HepG2 (cell line): Measurements from ENCODE around the gene PLEKHG4B. TPM values are rescaled to one million over a fixed set of nuclear protein-coding genes. Genes with fewer than 3 reads are reported as not detected.
"Not testable (repeated sequence)": the region's sequence is repeated elsewhere in the genome, so short reads cannot be mapped to it uniquely, and the experiment has no call there.

ENCODE experiments used
- ATAC-seq: fragments of 200-7000 bp; cut with Tn5 transposase; 3 replicates; pipeline ENCODE4 v1.9.1; 2020; ENCODE audit warnings: mild to moderate bottlenecking, moderate library complexity
- BruUV-seq: library from RNA; stranded (reverse); fragments of 400-500 nt; replicated peaks from 2 replicates; lab custom pipeline; 2021; lab: Mats Ljungman, UMichigan
- CTCF ChIA-PET: fragments of 300-600 bp; formaldehyde crosslinking; extraction: SDS; loops from one replicate; lab custom pipeline; 2021; ENCODE audit warnings: low total read pairs, inconsistent platforms, low intra/inter-chr PET ratio; lab: Yijun Ruan, JAX
- POLR2A ChIA-PET: fragments of 350-600 bp; sonication (Branson Sonifier 250); formaldehyde crosslinking; loops from one replicate; lab custom pipeline; 2020; ENCODE audit warnings: antibody characterized with exemption, inconsistent platforms; lab: Yijun Ruan, JAX
- DNase-seq: peaks from one replicate; pipeline ENCODE4 v3.0.0-alpha.2; 2015; ENCODE audit warnings: low spot score
- FAIRE-seq: peaks from 3 replicates; lab custom pipeline; 2011; peaks lifted over from hg19 to GRCh38; lab: Jason Lieb, UNC
- H2AFZ ChIP-seq: one replicate; pipeline ENCODE4 v1.6.1; 2011; ENCODE audit warnings: low read length, inconsistent platforms
- H3K27ac ChIP-seq: fragments of 300-600 bp; 3 replicates; pipeline ENCODE4 v1.8.0; 2011; ENCODE audit warnings: mixed run types, mild to moderate bottlenecking, mixed read lengths, low read length, inconsistent platforms; ENCODE audit not compliant: insufficient read depth; ENCODE audit errors: extremely low read length
- H3K27me3 ChIP-seq, 2 experiments: fragments of 200-600 bp in 1 of 2; 2 replicates in 1 of 2; 3 replicates in 1 of 2; pipeline versions ENCODE4 v1.6.0 to v1.8.0; 2011; ENCODE audit warnings: low read length in 2 of 2, mild to moderate bottlenecking in 2 of 2, moderate library complexity in 2 of 2, inconsistent platforms in 1 of 2; ENCODE audit not compliant: insufficient read depth in 2 of 2, control insufficient read depth in 1 of 2
- H3K36me3 ChIP-seq, 2 experiments: fragments of 200-600 bp in 1 of 2; replicated peaks in 1 of 2; 2 replicates in 1 of 2; 3 replicates in 1 of 2; pipeline versions ENCODE4 v1.5.1 to v1.8.0; 2011; ENCODE audit warnings: low read length in 2 of 2, inconsistent platforms in 1 of 2; ENCODE audit not compliant: insufficient read depth in 2 of 2, control insufficient read depth in 1 of 2
- H3K4me1 ChIP-seq: 2 replicates; pipeline ENCODE4 v1.5.1; 2012; ENCODE audit warnings: low read length, inconsistent platforms; ENCODE audit not compliant: insufficient read depth
- H3K4me2 ChIP-seq: 2 replicates; pipeline ENCODE4 v1.6.0; 2011; ENCODE audit warnings: low read depth, low read length, inconsistent platforms
- H3K4me3 ChIP-seq, 3 experiments: fragments of 200-600 bp in 1 of 3; sonication (generic), shearing (Covaris generic) in 1 of 3; replicated peaks in 1 of 3; 2 replicates each; pipeline ENCODE4 v1.5.1; 2011 to 2016; ENCODE audit warnings: low read length in 3 of 3, inconsistent platforms in 2 of 3, low read depth in 2 of 3, mild to moderate bottlenecking in 2 of 3, control low read depth in 1 of 3, mixed read lengths in 1 of 3; ENCODE audit not compliant: insufficient read depth in 1 of 3
- H3K79me2 ChIP-seq: one replicate; pipeline ENCODE4 v1.6.1; 2011; ENCODE audit warnings: low read length, inconsistent platforms; ENCODE audit not compliant: insufficient read depth
- H3K9ac ChIP-seq: 2 replicates; pipeline ENCODE4 v1.6.0; 2011; ENCODE audit warnings: mild to moderate bottlenecking, low read depth, low read length, inconsistent platforms; ENCODE audit not compliant: insufficient read depth
- H3K9me3 ChIP-seq: 2 replicates; pipeline ENCODE4 v1.5.1; 2012; ENCODE audit warnings: mild to moderate bottlenecking, low read length
- H4K20me1 ChIP-seq: 2 replicates; pipeline ENCODE4 v1.6.0; 2011; ENCODE audit warnings: inconsistent platforms, mild to moderate bottlenecking, low read length, moderate library complexity; ENCODE audit not compliant: insufficient read depth
- EEA1 ChIP-seq: sonication (generic); formaldehyde crosslinking; IDR thresholded peaks from 2 replicates; pipeline ENCODE4 v1.5.1; 2020; ENCODE audit warnings: mild to moderate bottlenecking, missing genetic modification reagents, borderline replicate concordance
- GLI4 ChIP-seq: sonication (generic); formaldehyde crosslinking; IDR thresholded peaks from 2 replicates; pipeline ENCODE4 v1.5.1; 2020; ENCODE audit warnings: missing genetic modification reagents, mild to moderate bottlenecking, moderate library complexity, borderline replicate concordance
- IRF2 ChIP-seq: IDR thresholded peaks from 2 replicates; pipeline ENCODE4 v1.6.1; 2018; ENCODE audit warnings: missing genetic modification reagents, missing compliant biosample characterization
- NFE2L2 ChIP-seq: fragments of 150-350 bp; IDR thresholded peaks from 2 replicates; pipeline ENCODE4 v1.6.1; 2014; ENCODE audit warnings: low read length
- POLR2AphosphoS5 ChIP-seq: IDR thresholded peaks from 2 replicates; pipeline ENCODE4 v1.6.1; 2012; ENCODE audit warnings: low read depth, low read length
- RBAK ChIP-seq: sonication (generic); formaldehyde crosslinking; IDR thresholded peaks from 2 replicates; pipeline ENCODE4 v1.5.1; 2020; ENCODE audit warnings: mild to moderate bottlenecking, missing genetic modification reagents
- ZNF12 ChIP-seq: sonication (generic); formaldehyde crosslinking; IDR thresholded peaks from 2 replicates; pipeline ENCODE4 v1.5.0; 2020; ENCODE audit warnings: missing genetic modification reagents
- ZNF768 ChIP-seq: sonication (generic); formaldehyde crosslinking; IDR thresholded peaks from 2 replicates; pipeline ENCODE4 v1.4.0; 2020; ENCODE audit warnings: missing genetic modification reagents
- ZNF776 ChIP-seq: sonication (generic); formaldehyde crosslinking; IDR thresholded peaks from 2 replicates; pipeline ENCODE4 v1.4.0; 2020; ENCODE audit warnings: mild to moderate bottlenecking, missing genetic modification reagents
- ZNF839 ChIP-seq: sonication (generic); formaldehyde crosslinking; IDR thresholded peaks from 2 replicates; pipeline ENCODE4 v1.4.0; 2020; ENCODE audit warnings: missing genetic modification reagents, mild to moderate bottlenecking, borderline replicate concordance
- WGBS: methylation state at CpG from one replicate; pipeline ENCODE4 v1.1.6; 2017; ENCODE audit warnings: low lambda C conversion rate; 5-methylcytosine and 5-hydroxymethylcytosine counted together
- in situ Hi-C: cut with HindIII; loops from 2 replicates; pipeline ENCODE4 v1.10.0; 2017; ENCODE audit warnings: low pct_unique_long_range_greater_than_20kb; ENCODE audit not compliant: extremely low pct_ligation_motif_present
- intact Hi-C: fragments of 100-400 bp; cut with micrococcal nuclease; formaldehyde crosslinking; loops from one replicate; pipeline ENCODE4 v1.10.0; 2022; ENCODE audit not compliant: unreplicated experiment
- polyA plus RNA-seq, 8 experiments: library from polyadenylated mRNA; depleted of rRNA in 3 of 8; stranded (reverse) in 7 of 8; unstranded in 1 of 8; fragments of >200 nt; fragmentation: Illumina TruSeq in 4 of 8; extraction: Trizol in 4 of 8; gene quantifications; 2 replicates each; pipeline versions ENCODE4 v1.2.1 to v1.2.3, GENCODE V29; 2011 to 2016; ENCODE audit warnings: low read depth in 4 of 8, missing spikeins in 1 of 8, mixed read lengths in 1 of 8; ENCODE audit not compliant: insufficient read depth in 1 of 8
- total RNA-seq, 5 experiments: library from RNA; depleted of rRNA; stranded (reverse); fragments of >200 nt; fragmentation: Illumina TruSeq; extraction: Trizol; gene quantifications; 2 replicates each; pipeline ENCODE4 v1.2.3, GENCODE V29; 2016; ENCODE audit warnings: low read depth in 1 of 5

Gene PLEKHG4B
- total and polyA plus RNA-seq, 2 of the 13 experiments (the other 11 are each of a cell fraction or from before 2014, with no cell fraction given), result 0.09 TPM; not detected in 1

DNA sequence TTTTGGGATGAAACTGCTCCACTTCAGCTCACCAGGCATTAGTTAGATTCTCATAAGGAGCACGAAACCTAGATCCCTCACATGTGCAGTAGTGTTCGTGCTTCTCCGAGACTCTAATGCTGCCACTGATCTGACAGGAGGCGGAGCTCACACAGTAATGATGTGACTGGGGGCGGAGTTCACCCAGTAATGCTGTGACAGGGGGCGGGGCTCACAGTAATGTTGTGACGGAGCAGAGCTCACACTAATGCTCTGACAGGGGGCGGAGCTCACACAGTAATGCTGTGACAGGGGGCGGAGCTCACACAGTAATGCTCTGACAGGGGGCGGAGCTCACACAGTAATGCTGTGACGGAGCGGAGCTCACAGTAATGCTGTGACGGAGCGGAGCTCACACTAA, 72.3 kb downstream of the PLEKHG4B start:
- peaks cover 7 to 42% of the 10 kb centered on the region in 2 experiments for H3K27me3 ChIP-seq
- DNase-seq (no peak), ATAC-seq (no peak), FAIRE-seq (no peak)
- WGBS, result 67% methylated on average over 6 of the region's 14 CpGs
- H3K4me1 ChIP-seq, result no peaks in the 10 kb centered on the region
- intact Hi-C loops (no loop called here), in situ Hi-C loops (no loop called here)
- CTCF ChIA-PET, result no interaction called here
- no TSS peak for BruUV-seq
- H3K36me3 ChIP-seq, result no peaks in the 10 kb centered on the region
- TF ChIP-seq RBAK (CRISPR knock-in tag) (no peak), ZNF839 (CRISPR knock-in tag) (no peak), ZNF768 (CRISPR knock-in tag) (no peak), ZNF12 (CRISPR knock-in tag) (no peak), NFE2L2 (no peak), POLR2AphosphoS5 (no peak), IRF2 (CRISPR knock-in tag) (no peak), ZNF776 (CRISPR knock-in tag) (no peak), GLI4 (no peak), EEA1 (CRISPR knock-in tag) (no peak)
- no peak overlapping the region for H3K9ac ChIP-seq
- POLR2A ChIA-PET, result no interaction called here
- no peaks in the 10 kb centered on the region for H3K9me3 ChIP-seq
- H3K79me2 ChIP-seq, result no peaks in the 10 kb centered on the region
- no peak overlapping the region for H3K27ac ChIP-seq
- no peak overlapping the region for H2AFZ ChIP-seq
- H3K4me2 ChIP-seq, result no peak overlapping the region
- no peaks in the 10 kb centered on the region for H4K20me1 ChIP-seq
- H3K4me3 ChIP-seq, result no peak overlapping the region

GRCh38 chr5:164783-165182, 72.8 kb downstream of the PLEKHG4B start:
- FAIRE-seq, ATAC-seq, POLR2A ChIA-PET, in situ Hi-C loops, DNase-seq, CTCF ChIA-PET, H4K20me1 ChIP-seq, H3K4me3 ChIP-seq, H3K27ac ChIP-seq, H3K4me1 ChIP-seq, H3K4me2 ChIP-seq, H2AFZ ChIP-seq, H3K9ac ChIP-seq, H3K36me3 ChIP-seq, H3K9me3 ChIP-seq, H3K79me2 ChIP-seq, intact Hi-C loops, BruUV-seq: not testable (repeated sequence)
- 66% methylated on average over 8 of the region's 25 CpGs for WGBS
- H3K27me3 ChIP-seq, result peaks cover 7 to 36% of the 10 kb centered on the region in 2 experiments
